HG02759 (cell line): ENCODE results near the gene NMU.
"Not testable (repeated sequence)": the region's sequence is repeated elsewhere in the genome, so short reads cannot be mapped to it uniquely, and the experiment has no call there.

Source experiments
- ATAC-seq: cut with Tn5 transposase; IDR thresholded peaks from one replicate; pipeline ENCODE4 v1.9.1; 2021; ENCODE audit warnings: mild to moderate bottlenecking, moderate library complexity; ENCODE audit not compliant: unreplicated experiment

The NMU gene

GRCh38 chr4:55568905-55569504 lies 67.1 kb downstream of the NMU start:
- no peak for ATAC-seq

GRCh38 chr4:55561889-55562288 lies 74.2 kb downstream of the NMU start:
- ATAC-seq = peak; percentile 100

DNA sequence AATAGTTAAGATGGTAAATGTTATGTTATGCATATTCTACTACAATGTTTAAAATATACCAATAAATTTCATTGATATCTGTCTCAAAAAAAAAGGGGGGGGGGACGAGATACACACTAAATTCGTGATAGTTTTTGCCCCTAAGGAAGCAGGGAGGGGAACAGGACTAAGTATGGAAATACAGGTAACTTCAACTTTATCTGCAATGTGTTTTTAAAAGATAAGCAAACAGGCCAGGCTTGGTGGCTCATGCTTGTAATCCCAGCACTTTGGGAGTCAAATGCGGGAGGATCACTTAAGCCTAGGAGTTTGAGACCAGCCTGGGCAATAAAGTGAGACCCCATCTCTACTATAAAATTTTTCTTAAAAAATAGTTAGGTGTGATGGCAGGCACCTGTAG lies 76.0 kb downstream of the NMU start:
- ATAC-seq = no peak

- ATAC-seq = no peak
Observed at GRCh38 chr4:55554453-55555030, 81.6 kb downstream of the NMU start.

DNA sequence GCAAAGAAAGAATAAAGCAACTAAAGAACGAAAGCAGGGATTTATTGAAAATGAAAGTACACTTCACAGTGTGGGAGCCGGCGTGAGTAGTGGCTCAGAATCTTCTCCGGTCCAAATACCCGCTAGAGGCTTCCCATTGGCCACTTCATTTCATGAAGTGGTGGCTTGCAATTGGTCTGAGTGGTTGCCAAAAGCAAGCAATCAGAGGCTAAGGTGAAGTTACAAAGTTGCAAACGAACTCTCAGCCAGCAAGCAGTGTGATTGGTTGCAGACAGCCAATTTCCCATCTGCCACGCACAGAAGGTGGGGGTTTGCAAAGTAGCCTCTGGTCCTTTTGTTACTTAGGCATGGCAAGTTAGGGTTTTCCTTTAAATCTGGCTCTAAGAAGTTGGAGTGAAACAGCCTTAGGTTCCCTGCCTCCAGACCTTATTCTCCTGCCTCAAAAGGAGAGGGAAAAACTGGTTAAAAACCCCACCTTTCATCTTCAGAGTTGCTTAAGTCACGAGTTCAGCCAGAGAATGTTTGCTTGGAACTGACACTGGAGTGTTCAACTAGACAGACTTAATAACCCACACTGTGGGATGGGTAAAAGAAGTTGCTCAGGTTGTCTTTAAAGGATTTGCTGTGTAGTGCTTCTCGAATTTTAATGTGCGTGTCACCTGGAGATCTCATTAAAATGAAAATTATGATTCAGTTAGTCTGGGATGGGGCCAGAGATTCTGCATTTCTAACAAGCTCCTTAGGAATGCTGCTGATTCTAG lies 82.5 kb downstream of the NMU start:
- no peak for ATAC-seq

DNA sequence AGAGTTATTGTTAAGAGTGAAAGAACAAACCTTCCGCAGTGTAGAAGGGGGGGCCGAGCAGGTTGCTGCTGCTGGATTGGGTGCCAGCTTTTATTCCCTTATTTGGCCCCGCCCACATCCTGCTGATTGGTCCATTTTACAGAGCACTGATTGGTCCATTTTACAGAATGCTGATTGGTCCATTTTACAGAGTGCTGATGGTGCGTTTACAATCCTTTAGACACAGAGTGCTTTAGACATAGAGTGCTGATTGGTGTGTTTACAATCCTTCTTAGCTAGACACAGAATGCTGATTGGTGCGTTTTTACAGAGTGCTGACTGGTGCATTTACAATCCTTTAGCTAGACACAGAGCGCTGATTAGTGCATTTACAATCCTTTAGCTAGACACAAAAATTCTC lies 84.1 kb downstream of the NMU start:
- not testable (repeated sequence) for ATAC-seq

- no peak for ATAC-seq
Observed at GRCh38 chr4:55549888-55550287, 86.2 kb downstream of the NMU start.

GRCh38 chr4:55547918-55548317 lies 88.2 kb downstream of the NMU start:
- ATAC-seq = no peak

GRCh38 chr4:55547466-55547770 lies 88.7 kb downstream of the NMU start:
- ATAC-seq = no peak

DNA sequence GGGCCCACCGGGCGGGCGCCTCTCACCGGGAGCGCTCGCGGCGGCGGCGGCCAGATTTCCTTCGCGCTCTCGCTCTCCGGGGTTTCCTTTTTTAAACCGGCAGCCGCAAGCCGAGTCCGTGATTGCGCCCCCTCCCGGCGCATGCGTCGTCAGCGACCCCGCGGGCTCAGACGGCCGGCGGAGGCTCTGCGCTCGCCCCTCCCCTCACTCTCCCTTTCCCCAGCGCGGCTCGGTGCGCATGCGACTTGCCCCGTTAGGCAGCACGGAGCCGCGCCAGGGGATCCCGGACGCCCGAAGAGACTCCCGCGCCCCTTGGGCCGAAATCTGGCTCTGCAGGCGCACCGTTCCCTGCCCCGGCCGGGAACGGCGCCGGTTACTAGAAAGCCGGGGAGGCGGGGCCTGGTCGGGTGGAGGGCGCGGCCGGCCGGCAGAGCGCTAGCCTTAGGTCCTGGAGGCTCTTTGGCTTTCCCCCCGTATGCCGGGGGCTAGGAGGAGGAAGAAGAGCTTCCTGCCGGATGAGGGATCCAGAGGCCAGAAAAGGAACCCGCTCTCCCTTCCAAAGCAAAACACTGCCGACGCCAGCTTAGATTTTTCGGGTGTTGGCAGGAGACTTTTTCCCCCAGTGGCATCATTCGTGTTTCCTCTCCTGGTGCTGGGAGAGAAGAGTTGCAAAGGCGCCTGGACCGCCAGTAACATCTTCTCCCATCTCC lies 89.2 kb downstream of the NMU start, which contains the start of gene CLOCK:
CLOCK (minus strand) TSS at position 154 of the 710 bp plus-strand sequence. CDS start 64,124 bp downstream, outside the sequence.
- ATAC-seq = peak; percentile 79

GRCh38 chr4:55546506-55546755 lies 89.7 kb downstream of the NMU start:
- peak; percentile 53 for ATAC-seq

- ATAC-seq = peak; percentile 46
Observed at GRCh38 chr4:55545641-55546505, 90.2 kb downstream of the NMU start.
